Measurements from ENCODE around the gene PPP1R12B.
"Not testable (repeated sequence)": the region's sequence is repeated elsewhere in the genome, so short reads cannot be mapped to it uniquely, and the experiment has no call there.

PPP1R12B gene

GRCh38 chr1:202631076-202631923 is 282.8 kb downstream of the PPP1R12B start:
- DNase-seq (ENCODE audit: low read depth), result no peak

GRCh38 chr1:202632241-202632640 is 283.7 kb downstream of the PPP1R12B start:
- no peak for DNase-seq (ENCODE audit: low read depth)

- not testable (repeated sequence) for DNase-seq (ENCODE audit: low read depth)
Measured at GRCh38 chr1:202636171-202636570, 287.7 kb downstream of the PPP1R12B start.

GRCh38 chr1:202637321-202638018 is 289.0 kb downstream of the PPP1R12B start:
- not testable (repeated sequence) for DNase-seq (ENCODE audit: low read depth)

GRCh38 chr1:202638019-202638700 is 289.7 kb downstream of the PPP1R12B start:
- no peak for DNase-seq (ENCODE audit: low read depth)

- not testable (repeated sequence) for DNase-seq (ENCODE audit: low read depth)
Measured at GRCh38 chr1:202638701-202639305, 290.3 kb downstream of the PPP1R12B start.

- DNase-seq (ENCODE audit: low read depth), result no peak
Measured at GRCh38 chr1:202639500-202639899, 291.0 kb downstream of the PPP1R12B start.

GRCh38 chr1:202642212-202642611 is 293.7 kb downstream of the PPP1R12B start:
- no peak for DNase-seq (ENCODE audit: low read depth)

Data from activated T-cell treated with anti-CD3 and anti-CD28 coated beads for 24 hours (primary cell).